SHP77 (cell line): ENCODE measurements around the gene PDE8B.
A peak's percentile ranks its signal among the peaks of the same experiment; 100 is the strongest.
"Not testable (repeated sequence)": the region's sequence is repeated elsewhere in the genome, so short reads cannot be mapped to it uniquely, and the experiment has no call there.

Source experiments
- DNase-seq, 2 experiments: peaks; one replicate each; lab custom pipeline; 2025; lab: John Stamatoyannopoulos, UW

Gene PDE8B

DNA sequence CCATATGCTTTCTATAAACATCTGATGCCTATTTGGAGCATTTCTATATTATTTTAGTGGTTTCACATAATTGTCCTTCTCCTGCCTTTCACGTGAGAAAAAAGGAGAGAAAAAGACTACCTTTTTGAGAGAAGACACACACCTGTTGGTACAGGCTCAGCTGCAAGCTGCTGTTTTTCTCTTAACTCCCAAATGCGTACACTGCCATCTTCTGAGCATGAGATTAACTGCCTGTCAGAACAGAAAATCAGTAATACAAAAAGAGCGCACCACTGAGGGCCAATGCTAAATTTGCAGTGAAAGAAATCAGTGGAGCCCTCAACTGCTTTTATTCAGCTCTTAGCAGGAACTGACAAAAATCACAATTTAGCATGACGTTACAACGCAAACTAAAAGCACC, 226.7 kb downstream of the PDE8B start:
- peak in 1 of 2 experiments; percentile 4 for DNase-seq

DNA sequence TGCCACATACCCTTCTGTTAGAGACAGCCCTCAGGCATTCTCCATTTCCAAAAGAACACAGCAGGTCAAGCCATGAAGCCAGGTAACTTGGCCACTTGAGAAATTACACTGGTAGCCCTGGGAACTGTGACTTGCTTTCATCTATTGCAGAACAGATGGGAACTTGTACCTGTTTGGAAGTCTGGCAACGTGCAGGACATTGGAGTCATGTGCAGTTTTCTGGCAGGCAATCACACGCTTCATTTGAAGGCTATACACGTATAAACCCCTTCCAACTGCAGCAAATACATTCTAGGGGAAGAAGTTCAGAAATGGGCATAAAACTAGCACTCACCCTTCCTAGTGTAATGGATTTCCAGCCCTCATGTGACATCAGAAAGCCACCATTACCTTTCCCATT, 227.6 kb downstream of the PDE8B start:
- DNase-seq = no peak

DNA sequence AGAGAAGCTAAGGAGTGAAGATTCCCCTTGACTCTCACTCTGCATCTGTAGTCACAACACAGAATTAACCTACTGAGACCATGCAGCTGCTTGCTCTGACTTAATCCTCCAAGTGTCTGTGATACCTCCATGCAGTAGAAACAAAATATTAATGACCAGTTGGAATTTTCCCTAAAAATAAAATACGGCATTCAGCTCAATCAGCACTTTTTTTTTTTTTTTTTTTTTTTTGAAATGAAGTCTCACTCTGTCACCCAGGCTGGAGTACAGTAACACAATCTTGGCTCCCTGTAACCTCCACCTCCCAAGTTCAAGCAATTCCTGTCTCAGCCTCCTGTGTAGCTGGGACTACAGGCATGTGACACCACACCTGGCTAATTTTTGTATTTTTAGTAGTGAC, 233.2 kb downstream of the PDE8B start:
- no peak for DNase-seq

DNA sequence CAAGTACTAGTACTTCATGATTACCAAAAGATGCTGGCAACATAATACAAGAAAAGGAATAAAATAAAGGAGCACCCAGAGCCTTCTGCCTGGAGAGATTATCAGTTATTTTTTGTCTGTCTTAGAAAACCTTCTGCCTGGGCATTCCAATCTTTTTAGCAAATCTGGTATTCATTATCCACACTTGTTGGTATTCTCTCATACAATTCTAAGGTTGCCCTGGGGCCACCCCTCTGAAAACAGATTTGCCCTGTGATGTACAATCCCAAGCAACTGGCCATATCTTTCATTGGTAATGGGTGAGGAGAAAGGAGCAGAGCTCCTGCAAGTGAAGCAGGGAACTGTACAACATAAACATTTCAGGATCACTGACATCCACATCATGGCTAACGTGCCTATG, 233.9 kb downstream of the PDE8B start:
- no peak for DNase-seq

DNA sequence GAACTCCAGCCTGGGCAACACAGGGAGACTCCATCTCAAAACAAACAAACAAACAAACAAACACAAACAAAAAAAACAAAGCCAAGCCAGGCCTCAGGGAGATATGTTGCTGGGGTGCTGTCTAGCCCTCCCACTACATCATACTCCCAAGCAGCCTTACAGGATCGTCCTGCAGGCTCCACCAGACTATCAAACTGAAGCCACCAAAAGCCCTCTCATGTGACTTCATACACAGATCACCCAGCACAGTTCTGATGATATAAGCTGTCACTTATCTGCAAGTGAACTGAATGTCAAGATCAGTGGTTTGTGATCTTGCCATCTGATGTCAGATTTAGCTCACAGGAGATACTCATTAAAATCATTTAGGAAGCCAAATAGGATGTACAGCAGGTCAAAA, 238.4 kb downstream of the PDE8B start:
- DNase-seq = no peak

DNA sequence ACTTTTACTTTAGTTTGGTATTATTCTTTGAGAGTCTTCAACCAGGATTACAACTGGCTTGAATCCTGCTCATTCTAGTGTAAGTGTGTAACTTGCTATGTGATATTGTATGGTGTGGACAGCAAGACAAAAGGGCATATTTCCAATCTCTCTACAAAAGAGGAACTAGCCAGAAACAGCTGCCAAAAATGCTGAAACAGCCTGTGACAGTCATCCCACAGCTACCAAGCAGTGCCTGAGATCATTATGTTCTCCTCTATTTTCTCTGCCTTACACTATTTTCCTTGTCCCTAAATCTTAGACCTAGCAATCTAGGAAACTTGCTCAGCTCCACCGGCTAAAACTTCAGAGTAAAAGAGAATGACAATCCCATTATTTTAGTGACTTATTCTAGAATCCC, 238.8 kb downstream of the PDE8B start:
- no peak for DNase-seq

DNA sequence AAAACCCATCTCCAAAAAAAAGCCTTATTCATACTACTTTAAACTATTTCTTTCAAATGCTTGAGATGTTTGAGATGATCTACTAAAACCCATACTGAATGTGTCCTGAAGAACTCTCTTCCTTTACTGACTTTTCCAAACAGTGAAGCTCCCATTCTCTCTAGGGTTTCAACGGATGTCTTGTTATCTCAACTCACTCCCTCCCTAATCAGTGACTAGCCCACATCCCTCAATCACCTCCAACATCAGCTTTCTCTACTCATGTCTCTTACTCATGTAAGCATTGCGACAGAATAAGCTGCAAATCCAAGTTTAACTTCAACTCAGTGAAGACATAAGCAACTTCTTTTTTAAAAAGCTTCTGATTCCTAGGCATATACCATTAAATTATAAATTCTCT, 239.5 kb downstream of the PDE8B start:
- no peak for DNase-seq

DNA sequence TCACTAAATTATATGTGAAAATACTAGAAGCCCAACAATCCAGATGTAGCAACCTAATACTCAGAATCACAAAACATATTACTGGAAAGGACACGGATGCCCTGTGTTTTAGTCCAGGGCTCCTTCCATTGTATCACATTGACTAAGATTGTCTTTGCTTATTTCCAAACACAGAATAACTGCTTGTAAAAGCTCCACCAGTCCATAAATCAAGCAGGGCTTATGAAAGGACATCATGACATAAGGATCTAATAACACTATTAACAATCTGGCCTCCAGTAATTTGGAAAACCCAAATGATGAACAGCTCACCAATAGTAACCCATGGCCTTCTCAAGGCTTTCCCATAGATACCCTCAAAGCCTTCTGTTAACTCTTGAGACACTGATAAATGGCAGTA, 241.9 kb downstream of the PDE8B start:
- no peak for DNase-seq

DNA sequence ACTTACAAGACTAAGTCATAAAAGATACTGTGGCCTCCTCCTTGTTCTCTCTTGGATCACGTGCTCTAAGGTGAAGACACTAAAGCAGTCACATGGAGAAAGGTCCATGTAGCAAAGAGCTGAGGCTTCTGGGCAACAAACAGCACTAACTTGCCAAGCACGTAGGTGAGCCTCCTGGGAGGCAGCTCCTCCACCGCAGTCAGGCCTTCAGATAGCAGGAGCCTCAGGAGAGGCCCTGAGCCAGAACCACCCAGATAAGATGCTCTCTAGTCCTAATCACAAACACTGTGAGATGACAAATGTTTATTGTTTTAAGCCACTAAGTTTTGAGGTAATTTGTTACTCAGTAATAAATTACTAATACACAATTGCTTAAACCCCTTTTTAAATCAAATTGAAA, 243.6 kb downstream of the PDE8B start:
- DNase-seq = no peak

DNA sequence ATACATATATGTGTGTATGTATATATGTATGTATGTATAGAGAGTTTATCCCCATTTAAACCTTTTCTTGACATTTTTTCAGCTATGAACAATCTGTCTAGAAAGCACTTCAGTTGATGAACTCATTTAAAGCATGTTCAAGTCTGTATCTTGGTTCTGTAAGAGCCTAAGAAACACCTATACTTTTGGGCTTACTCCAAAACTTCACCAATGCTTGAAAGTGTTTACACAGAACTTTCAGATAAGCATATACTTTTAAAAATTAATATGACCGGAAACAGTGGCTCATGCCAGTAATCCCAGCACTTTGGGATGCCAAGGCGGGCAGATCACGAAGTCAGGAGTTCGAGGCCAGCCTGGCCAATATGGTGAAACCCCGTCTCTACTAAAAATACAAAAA, 250.8 kb downstream of the PDE8B start:
- no peak for DNase-seq

DNA sequence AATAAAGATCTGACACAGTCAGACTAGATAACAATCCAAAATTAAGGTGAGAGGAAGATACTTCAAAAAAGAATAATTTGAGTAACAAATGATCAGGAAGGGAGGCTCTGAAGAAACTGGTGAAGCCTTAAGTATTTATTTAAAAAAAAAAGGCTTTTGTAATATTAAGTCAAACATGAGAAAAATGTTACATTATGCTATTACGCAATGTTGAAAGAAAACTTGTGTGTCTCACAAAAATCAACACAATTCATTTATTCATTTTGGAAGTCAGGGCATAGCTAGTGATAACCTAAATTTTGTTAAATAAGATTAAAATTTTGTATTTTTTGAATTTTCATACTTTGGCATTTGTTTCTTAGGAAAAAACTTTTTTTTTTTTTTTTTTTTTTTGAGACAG, 253.4 kb downstream of the PDE8B start:
- DNase-seq = no peak

DNA sequence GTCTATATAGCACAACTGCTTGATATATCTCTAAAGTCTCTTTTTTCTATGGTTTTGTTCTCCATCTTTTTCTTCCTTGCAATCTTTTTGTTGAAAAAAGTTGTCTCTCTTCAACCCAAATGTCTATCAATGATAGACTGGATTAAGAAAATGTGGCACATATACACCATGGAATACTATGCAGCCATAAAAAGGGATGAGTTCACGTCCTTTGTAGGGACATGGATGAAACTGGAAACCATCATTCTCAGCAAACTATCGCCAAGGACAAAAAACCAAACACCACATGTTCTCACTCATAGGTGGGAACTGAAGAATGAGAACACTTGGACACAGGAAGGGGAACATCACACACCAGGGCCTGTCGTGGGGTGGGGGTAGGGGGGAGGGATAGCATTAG, 258.4 kb downstream of the PDE8B start:
- DNase-seq = not testable (repeated sequence)

DNA sequence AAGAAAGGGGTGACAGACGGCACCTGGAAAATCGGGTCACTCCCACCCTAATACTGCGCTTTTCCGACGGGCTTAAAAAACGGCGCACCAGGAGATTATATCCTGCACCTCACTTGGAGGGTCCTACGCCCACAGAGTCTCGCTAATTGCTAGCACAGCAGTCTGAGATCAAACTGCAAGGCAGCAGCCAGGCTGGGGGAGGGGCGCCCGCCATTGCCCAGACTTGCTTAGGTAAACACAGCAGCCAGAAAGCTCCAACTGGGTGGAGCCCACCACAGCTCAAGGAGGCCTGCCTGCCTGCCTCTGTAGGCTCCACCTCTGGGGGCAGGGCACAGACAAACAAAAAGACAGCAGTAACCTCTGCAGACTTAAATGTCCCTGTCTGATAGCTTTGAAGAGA, 264.6 kb downstream of the PDE8B start:
- DNase-seq = peak; percentile 3 to 63
